ENCODE measurements around the gene ZC3H15.
"Not testable (repeated sequence)": the region's sequence is repeated elsewhere in the genome, so short reads cannot be mapped to it uniquely, and the experiment has no call there.

The ZC3H15 gene

DNA sequence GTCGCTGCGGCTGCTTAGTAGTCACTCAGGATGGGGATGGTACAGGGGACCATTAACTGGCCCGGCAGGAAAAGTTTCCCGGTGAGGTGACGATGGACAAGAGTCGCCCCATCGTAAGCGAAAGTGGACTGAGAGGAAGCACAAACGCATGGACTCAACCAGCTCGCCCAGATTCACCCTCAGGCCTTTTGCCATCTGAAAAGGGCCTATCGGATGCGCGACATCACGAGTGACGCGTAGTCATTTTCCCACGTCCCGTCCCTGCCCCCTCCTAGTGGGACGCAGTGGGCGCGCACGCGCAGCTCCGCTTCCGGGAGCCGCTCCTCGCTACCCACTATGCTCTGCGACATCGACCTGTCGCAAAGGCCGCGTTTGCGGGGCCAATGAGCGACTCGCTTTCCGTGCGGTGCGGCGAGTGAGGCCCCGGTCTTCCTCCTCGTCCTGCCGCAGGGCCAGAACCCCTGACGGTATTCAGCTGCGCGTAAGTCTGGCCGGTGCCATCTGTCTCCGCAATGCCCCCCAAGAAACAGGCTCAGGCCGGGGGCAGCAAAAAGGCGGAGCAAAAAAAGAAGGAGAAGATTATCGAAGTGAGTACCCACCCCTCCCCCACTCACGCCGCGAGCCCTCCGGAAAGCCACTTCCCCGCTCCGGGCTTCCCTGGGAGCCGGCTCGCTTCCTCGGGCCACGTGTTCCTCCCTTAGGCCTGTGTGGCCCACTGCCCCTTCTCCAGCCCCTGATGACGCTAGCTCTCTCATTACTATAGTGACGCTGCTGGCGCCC is at the start of gene ZC3H15:
Gene ZC3H15, plus strand, starts transcription at position 390 of the 780 bp plus-strand sequence. Its CDS starts 123 bp downstream, at position 513.
- DNase-seq (ENCODE audit: low read depth) = peak; percentile 98

DNA sequence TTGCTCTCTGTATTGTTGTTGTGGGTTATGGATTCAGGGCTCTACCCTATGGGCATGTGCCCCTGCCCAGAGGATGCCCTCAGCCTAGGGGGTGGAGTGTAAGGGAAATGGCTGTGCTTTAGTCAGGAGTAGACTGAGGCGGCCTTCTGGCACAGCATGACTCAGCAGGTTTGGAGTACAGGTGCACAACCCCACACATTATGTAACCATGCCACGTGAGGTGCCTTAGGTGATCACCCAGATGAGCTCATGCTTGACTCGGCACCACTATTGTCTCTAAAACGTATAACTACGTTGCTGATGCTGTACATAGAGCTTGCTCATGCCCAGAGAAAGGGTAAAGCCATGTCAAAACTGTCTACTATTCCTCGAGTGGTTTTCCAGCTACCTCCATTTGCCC is 48.3 kb upstream of the ZC3H15 start:
- DNase-seq (ENCODE audit: low read depth) = no peak

DNA sequence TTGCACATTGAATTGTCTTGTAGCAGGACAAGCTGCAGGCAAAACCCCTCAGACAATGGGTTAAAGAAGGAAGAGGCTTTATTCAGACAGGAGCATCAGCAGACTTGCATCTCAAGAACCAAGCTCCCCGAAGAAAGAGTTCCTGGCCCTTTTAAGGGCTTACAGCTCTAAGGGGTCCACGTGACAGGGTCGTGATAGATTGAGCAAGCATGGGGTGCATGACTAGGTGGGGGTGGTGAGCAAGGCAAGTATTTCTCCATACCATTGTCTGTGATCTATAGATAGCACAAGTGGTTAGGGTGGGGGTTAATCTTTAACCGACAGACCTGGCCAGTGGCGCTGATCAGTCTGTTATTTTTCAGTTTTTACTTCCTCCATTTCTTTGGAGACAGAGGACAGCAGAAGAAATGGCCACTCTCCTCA is 46.4 kb upstream of the ZC3H15 start:
- DNase-seq (ENCODE audit: low read depth) = not testable (repeated sequence)

DNA sequence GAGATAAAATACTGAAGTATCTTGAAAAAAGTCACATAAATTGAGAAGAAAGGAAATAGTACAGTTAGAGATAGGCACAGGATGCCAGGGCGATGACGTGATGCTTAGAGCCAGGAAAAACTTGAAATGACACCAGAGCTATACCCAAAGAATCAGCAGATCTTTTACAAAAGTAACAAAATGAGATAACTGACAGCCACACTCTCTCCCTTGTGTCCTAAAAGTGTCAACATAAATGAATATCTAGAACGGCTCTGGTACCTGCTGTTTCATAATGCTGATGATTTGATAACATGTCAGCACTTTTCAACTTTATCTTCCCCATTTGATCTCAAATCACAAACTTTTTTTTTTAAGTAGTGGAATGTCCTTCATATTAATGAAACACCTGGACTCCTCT is 45.6 kb upstream of the ZC3H15 start:
- DNase-seq (ENCODE audit: low read depth) = no peak

DNA sequence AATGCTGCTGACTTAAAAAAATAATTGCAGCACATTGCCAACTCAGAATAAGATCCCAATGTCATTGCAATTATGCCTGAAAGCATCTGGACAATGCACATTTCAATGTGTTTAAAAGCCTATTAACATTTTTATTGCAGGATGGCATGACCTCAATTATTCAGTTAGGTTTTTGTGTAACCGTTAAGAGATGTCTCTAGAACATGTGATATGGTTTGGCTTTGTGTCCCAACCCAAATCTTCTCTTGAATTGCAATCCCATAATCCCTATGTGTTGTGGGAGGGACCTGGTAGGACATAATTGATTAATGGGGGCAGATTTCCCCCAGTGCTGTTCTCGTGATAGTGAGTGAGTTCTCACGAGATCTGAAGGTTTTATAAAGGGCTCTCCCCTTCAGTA is 43.2 kb upstream of the ZC3H15 start:
- no peak for DNase-seq (ENCODE audit: low read depth)

DNA sequence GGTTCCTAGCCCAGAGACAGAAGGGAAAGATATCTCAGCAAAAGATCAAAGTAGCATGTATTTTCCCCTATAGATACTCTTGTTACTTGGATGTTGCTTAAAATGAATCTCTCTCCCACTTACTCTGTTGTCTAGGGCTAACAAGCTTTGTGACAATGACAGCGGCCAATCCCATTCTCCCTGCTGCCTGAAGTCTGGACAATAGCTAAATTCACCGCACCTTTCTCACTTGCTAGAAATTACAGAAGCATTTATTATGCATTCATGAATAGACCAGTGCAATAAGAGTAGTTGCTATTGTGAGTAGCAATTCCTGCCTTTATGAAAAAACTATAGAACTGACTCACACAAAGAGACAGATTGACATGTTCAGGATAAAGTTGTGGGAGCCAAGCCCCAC is 42.2 kb upstream of the ZC3H15 start:
- DNase-seq (ENCODE audit: low read depth) = no peak

DNA sequence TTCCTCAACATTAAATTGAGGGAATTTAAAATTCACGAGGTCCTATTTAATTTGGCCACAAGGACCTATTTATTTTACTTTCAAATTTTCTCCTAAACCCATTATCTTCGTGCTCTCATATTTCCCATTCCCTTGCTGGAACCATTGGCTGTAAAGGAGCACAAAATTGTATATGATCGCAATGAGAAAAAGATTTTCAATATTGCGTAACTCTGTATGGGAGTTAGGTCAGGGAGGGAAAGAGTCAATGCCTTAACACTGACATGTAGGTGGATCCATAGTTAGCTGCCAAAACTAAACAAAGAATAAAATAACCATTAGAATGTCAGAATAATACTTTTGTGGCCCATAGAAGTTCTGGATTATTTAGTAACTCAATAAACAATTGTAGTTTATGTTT is 40.6 kb upstream of the ZC3H15 start:
- no peak for DNase-seq (ENCODE audit: low read depth)

DNA sequence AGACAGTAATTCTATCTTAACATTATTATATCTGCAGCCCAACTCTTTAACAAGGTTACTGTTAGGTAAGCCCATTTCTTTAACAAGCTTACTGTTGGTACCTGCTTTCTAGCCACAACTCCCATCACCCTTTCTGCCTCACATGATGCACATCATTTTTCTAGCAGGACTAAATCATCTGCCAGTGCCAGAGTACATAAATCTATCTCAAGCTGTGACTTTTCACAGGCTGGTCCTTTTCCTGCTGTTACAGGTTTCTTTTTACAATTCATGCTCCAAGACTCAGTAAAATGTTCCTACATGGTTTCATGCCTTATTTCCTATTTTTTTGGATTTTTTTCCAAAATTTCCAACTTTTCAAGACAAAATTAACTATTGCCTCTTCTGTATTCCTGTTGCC is 30.4 kb upstream of the ZC3H15 start:
- DNase-seq (ENCODE audit: low read depth) = no peak

DNA sequence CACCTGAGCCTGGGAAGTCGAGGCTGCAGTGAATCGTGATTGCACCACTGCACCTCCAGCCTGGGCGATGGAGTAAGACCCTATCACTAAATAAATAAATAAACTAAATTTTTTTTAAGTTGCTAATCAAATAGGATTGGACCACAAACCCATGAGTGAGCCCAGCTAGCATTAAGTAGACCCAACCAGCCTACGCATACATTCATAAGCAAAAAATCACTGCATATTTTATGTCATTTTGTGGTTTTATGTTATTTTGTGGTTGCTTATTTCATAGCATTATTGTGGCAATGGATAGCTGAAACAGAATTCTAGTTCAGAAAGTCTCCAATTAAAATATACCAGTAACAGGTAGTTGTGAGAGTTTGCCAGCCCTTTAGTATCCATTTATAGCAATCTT is 29.1 kb upstream of the ZC3H15 start:
- peak; percentile 73 for DNase-seq (ENCODE audit: low read depth)

DNA sequence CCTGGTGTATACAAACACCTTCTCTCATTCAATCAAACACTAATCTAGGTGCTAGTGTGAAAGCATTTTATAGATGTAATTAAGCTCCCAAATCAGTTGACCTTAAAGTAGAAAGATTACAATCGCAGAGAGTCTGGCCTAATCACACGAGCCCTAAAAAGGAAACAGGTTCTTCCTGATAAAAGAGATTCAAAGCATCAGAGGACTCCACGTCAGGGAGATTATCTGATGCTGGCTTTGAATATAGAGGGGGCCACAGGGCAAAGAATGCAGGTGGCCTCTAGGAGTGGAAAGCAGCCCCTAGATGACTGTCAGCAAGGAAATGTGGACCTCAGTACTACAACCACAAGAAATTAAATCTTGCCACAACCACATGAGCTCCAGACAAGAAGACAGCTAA is 28.2 kb upstream of the ZC3H15 start:
- DNase-seq (ENCODE audit: low read depth) = no peak

DNA sequence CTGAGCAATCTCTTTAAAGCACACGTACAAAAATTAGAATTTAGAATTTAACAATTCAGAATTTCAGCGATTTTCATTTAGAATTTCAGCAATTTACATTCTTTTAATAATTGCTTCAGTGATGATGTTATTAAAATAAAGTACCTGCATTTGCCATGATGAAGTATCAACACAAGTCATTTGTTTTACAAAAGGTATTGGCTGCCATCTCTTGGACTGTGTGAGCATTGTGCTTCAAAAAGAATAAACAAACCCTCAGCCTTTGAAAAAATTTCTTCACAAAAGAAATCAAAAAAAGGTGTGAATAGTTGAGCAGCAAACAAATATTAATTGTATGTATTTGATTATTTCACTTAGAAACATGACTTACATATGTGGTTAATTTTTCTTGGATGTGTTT is 27.1 kb upstream of the ZC3H15 start:
- DNase-seq (ENCODE audit: low read depth) = no peak

DNA sequence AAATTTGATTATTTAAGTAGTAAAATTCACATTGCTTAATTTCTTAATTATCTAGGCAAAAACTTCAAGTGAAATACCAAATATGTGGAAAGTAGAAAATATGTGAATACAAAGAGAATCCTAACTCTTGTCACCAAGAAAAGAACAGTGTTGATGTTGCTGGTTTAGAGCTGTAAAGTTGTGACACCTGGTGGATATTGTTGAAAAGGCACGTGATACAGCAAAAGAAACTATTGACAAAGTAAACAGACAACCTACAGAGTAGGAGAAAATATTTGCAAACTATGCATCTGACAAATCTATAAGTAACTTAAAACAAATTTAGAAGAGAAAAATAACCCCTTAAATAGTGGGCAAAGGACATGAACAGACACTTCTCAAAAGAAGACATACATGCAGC is 25.6 kb upstream of the ZC3H15 start:
- DNase-seq (ENCODE audit: low read depth) = no peak

DNA sequence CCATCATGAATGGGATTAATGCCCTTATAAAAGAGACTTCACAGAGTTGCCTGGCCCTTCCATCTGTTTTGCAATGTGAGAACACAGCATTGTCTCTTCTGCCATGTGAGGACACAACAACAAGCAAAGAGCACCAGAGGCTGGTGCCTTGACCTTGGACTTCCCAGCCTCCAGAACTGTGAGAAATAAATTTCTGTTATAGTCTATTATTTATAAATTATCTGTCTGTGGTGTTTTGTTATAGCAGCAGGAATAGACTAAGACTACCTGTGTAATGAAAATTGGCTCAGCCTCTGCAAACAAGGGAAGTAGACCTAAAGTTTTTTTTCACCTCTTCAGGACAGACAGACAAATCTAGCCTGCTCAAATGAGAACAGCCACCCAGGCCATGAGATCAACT is 19.3 kb upstream of the ZC3H15 start:
- DNase-seq (ENCODE audit: low read depth) = no peak

DNA sequence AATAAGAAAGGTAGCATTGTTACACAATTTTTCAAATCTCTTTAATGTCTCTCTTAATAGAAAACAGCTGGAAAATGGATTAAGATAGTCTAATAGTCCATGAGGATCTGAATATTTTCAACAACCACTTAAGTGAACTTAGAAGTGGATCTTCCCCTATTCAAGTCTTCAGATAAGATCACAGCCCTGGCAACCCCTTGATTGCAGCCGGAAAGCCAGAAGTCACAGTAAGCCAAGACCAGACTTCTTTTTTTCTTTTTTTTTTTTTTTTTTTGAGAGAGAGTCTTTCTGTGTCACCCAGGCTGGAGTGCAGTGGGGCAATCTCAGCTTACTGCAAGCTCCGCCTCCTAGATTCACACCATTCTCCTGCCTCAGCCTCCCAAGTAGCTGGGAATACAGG is 18.6 kb upstream of the ZC3H15 start:
- DNase-seq (ENCODE audit: low read depth) = no peak

DNA sequence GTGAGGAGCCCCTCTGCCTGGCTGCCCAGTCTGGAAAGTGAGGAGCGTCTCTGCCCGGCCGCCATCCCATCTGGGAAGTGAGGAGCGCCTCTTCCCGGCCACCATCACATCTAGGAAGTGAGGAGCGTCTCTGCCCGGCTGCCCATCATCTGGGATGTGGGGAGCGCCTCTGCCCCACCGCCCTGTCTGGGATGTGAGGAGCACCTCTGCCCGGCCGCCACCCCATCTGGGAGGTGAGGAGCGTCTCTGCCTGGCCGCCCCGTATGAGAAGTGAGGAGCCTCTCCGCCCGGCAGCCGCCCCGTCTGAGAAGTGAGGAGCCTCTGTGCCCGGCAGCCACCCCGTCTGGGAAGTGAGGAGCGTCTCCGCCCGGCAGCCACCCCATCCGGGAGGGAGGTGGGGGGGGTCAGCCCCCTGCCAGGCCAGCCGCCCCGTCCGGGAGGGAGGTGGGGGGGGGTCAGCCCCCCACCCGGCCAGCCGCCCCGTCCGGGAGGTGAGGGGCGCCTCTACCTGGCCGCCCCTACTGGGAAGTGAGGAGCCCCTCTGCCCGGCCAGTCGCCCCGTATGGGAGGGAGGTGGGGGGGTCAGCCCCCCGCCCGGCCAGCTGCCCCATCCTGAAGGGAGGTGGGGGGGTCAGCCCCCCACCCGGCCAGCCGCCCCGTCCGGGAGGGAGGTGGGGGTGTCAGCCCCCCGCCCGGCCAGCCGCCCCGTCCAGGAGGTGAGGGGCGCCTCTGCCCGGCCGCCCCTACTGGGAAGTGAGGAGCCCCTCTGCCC is 13.2 kb upstream of the ZC3H15 start:
- DNase-seq (ENCODE audit: low read depth) = not testable (repeated sequence)

DNA sequence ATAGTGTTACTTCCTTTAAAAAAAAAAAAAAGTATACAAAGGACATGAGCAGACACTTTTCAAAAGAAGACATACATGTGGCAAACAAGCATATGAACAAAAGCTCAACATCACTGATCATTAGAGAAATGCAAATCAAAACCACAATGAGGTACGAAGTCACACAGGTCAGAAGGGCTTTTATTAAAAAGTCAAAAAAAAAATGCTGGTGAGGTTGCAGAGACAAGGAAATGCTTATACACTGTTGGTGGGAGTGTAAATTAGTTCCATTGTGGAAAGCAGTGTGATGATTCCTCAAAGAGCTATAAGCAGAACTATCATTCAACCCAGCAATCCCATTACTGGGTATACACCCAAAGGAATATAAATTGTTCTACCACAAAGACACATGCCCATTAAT is 11.8 kb upstream of the ZC3H15 start:
- not testable (repeated sequence) for DNase-seq (ENCODE audit: low read depth)

DNA sequence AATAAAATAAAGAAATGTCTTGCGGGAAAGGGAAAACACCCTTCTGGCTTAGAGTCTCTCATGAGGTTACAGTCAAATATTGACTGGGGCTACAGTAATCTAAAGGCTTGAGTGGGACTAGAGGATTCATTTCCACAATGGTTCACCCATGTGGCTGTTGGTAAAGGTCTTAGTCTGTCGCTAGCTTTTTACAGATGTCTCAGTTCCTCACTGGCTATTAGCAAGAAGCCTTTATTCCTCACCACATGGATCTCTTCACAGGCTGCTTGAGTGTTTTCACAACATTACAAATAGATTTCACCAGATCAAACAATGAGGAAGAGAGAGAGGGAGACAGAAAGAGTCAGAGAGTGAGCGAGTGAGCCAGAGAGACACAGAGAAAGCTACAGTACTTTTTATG is 8.3 kb upstream of the ZC3H15 start:
- no peak for DNase-seq (ENCODE audit: low read depth)

DNA sequence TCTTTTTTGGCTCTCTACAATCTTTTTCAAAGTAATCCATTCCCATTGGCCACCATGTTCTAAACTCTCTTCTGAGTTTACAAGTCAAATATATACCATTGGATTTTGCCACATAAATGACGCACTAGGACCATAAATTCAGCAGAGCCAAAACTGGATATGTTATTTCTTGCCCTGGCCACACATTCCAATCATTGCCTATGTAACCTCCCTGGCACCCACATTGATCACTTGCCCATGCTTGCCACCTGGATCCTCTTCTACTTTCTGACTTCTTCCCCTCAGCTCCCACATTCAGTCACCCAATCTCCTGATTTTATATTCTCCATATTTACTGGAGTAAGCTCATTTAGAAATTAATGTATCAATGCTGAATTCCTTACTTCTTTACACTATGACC is 5.1 kb upstream of the ZC3H15 start:
- DNase-seq (ENCODE audit: low read depth) = no peak

DNA sequence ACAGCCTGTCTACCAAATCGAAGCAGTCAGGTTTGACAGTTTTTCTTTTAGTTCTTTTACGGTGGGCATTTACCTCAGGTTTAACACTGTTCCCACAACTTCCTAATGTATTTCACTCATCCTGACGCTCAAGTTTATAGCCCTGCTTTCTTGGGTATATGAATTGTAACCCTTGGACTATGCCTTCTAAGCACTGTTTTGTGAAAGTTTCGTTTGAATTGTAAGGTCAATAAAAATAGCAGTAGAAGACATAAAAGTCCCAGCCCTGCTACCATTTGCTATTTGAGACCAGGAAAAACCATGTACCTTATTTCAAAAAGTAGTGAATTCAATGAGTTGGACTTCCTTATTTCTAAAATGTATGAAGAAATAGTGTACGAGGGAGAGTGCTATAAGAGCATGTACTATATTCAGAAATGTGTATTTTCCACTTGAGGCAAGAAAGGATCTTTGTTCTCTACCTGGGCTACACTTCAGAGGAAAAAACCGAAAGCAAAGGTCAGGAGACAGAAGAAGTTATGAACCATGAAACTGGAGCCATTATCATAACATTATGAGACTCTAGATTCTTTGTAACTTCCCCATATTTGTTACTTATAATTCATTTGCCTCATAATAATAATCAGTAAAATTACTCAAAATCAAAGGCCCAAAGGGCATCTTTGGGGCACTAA is 1.9 kb upstream of the ZC3H15 start:
- no peak for DNase-seq (ENCODE audit: low read depth)

DNA sequence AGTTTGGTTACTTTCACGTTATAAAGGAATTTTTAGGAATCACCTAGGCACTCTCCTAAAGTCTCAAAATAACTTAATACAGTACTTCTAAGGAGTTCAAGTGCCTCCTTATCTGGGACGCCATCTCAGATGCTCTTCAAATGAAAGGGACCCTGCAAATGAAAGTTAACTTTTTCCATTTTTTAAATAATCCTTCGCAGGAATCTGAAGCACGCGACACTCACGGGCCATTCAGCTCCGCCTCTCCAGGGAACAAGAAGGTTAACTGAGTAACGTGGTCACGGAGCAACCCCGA is 537 bp upstream of the ZC3H15 start:
- DNase-seq (ENCODE audit: low read depth) = no peak

DNA sequence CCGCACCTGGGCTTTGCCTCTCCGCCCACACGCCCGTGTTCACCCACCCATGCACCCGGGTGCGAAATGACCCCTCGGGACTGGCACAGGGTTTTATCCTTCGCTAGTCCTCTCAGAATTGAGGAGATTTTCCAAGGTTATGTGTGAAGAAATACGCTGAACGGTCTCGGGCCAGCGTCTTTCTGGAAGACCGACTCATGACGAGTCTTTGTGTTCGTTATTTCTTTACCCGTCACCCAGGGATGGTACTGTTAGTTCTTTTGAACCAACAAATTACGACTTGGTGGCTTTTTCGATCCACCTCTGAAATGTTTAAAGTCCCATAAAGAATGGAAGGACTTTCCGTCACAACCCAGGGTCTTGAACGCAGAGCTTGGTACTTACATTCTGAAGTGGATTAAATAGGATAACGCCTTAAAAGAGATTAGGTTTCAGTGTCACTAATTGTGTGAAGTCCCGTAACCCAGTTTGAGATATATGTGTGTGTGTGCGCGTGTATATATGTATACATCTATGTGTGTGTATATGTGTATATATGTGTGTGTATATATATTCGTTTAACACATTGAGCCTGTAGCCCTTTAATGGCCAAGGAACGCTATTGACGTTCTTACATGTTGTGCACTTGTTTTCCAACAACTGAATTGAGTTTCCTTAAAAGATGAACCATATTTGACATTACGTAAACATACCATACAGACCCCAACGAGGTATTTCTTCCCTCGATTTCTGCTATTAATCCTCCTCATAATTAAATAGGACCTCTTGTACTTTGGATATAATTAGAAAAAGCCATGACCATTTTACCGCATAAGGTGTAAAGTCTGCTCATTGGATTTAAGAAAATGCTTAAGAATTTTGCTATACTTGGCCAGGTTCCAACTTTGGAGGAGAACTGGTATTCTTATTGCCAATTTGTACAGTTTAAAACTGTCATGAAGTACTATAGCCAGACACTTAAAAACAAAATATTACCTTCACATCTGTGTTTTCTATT is 889 bp downstream of the ZC3H15 start:
- no peak for DNase-seq (ENCODE audit: low read depth)

DNA sequence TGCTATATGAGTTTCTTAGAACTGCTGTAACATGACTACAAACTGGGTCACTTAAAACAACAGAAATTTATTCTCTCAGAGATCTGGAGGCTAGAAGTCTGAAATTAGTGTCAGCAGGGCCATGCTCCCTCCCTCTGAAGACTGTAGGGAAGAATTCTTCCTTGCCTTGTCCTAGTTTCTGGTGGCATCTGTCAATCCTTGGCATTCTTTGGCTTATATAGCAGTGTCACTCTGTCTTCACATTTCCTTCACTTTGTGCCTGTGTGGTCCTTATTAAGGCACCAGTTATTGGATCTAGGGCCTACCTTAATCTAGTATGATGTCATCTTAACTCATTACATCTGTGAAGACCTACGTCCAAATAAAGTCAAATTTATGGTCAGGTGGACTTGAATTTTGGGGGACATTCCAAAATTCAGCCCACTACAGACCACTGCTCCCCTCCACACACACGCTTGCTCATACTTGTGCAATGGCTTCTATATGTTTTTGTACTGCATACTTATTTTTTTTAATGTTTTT is 7.6 kb downstream of the ZC3H15 start:
- DNase-seq (ENCODE audit: low read depth) = no peak

All from HS-5 (cell line).